HG03460 (cell line): Measurements from ENCODE around the gene PPP1R1A.

Source experiments
- ATAC-seq: cut with Tn5 transposase; IDR thresholded peaks from one replicate; pipeline ENCODE4 v1.9.1; 2021; ENCODE audit not compliant: unreplicated experiment

The PPP1R1A gene

GRCh38 chr12:54538136-54538700 is 50.2 kb downstream of the PPP1R1A start:
- no peak for ATAC-seq

GRCh38 chr12:54535474-54535873 is 53.0 kb downstream of the PPP1R1A start:
- ATAC-seq, result no peak

GRCh38 chr12:54529581-54529980 is 58.9 kb downstream of the PPP1R1A start:
- no peak for ATAC-seq
